Astrocyte (in vitro differentiated cells and primary cell): ENCODE data around the gene CILP2. TPM values are rescaled to one million over a fixed set of nuclear protein-coding genes. Genes with fewer than 3 reads are reported as not detected.
A peak's percentile ranks its signal among the peaks of the same experiment; 100 is the strongest.

Source experiments
- DNase-seq: peaks from one replicate; pipeline ENCODE4 v3.0.0-alpha.2; 2010; ENCODE audit warnings: low read depth
- FAIRE-seq: peaks from 2 replicates; lab custom pipeline; 2011; peaks lifted over from hg19 to GRCh38; lab: Jason Lieb, UNC
- H2AFZ ChIP-seq: 2 replicates; pipeline ENCODE4 v1.6.0; 2012; ENCODE audit warnings: low read depth, low read length, inconsistent platforms
- H3K27ac ChIP-seq: 2 replicates; pipeline ENCODE4 v1.5.1; 2011; ENCODE audit warnings: low read depth, low read length, inconsistent platforms
- H3K27me3 ChIP-seq: 2 replicates; pipeline ENCODE4 v1.6.0; 2011; ENCODE audit warnings: low read length, inconsistent platforms; ENCODE audit not compliant: insufficient read depth
- H3K36me3 ChIP-seq: 2 replicates; pipeline ENCODE4 v1.5.1; 2011; ENCODE audit warnings: low read length, inconsistent platforms; ENCODE audit not compliant: insufficient read depth
- H3K4me1 ChIP-seq: 2 replicates; pipeline ENCODE4 v1.5.1; 2011; ENCODE audit warnings: low read length, inconsistent platforms; ENCODE audit not compliant: insufficient read depth
- H3K4me2 ChIP-seq: 2 replicates; pipeline ENCODE4 v1.6.0; 2012; ENCODE audit warnings: low read length, inconsistent platforms
- H3K4me3 ChIP-seq: 2 replicates; pipeline ENCODE4 v1.5.1; 2011; ENCODE audit warnings: low read depth, mild to moderate bottlenecking, low read length, inconsistent platforms; ENCODE audit not compliant: insufficient read depth
- H3K79me2 ChIP-seq: 2 replicates; pipeline ENCODE4 v1.6.0; 2012; ENCODE audit warnings: mild to moderate bottlenecking, low read length, inconsistent platforms; ENCODE audit not compliant: insufficient read depth
- H3K9ac ChIP-seq: 2 replicates; pipeline ENCODE4 v1.6.0; 2012; ENCODE audit warnings: mild to moderate bottlenecking, low read length, inconsistent platforms
- H3K9me3 ChIP-seq: 2 replicates; pipeline ENCODE4 v1.5.1; 2012; ENCODE audit warnings: low read depth, mild to moderate bottlenecking, low read length, inconsistent platforms; ENCODE audit not compliant: insufficient read depth
- H4K20me1 ChIP-seq: 2 replicates; pipeline ENCODE4 v1.6.0; 2012; ENCODE audit warnings: low read length, inconsistent platforms; ENCODE audit not compliant: insufficient read depth
- H3K27ac Mint-ChIP-seq: one replicate; pipeline ENCODE4 v1.8.0; 2021; ENCODE audit warnings: mild to moderate bottlenecking, mixed read lengths; ENCODE audit not compliant: unreplicated experiment
- H3K27me3 Mint-ChIP-seq: one replicate; pipeline ENCODE4 v1.8.0; 2021; ENCODE audit warnings: low read depth, mixed read lengths; ENCODE audit not compliant: unreplicated experiment
- H3K36me3 Mint-ChIP-seq: one replicate; pipeline ENCODE4 v1.8.0; 2021; ENCODE audit warnings: low read depth, mixed read lengths; ENCODE audit not compliant: unreplicated experiment
- H3K4me1 Mint-ChIP-seq: one replicate; pipeline ENCODE4 v1.8.0; 2021; ENCODE audit warnings: low read depth, mixed read lengths; ENCODE audit not compliant: unreplicated experiment
- H3K4me3 Mint-ChIP-seq: one replicate; pipeline ENCODE4 v1.8.0; 2021; ENCODE audit warnings: mild to moderate bottlenecking, moderate library complexity, mixed read lengths; ENCODE audit not compliant: unreplicated experiment
- H3K9me3 Mint-ChIP-seq: one replicate; pipeline ENCODE4 v1.8.0; 2021; ENCODE audit warnings: mild to moderate bottlenecking, mixed read lengths; ENCODE audit not compliant: unreplicated experiment
- EZH2 ChIP-seq: IDR thresholded peaks from 2 replicates; pipeline ENCODE4 v1.6.1; 2012; ENCODE audit warnings: mild to moderate bottlenecking, low read length, inconsistent platforms; ENCODE audit not compliant: insufficient read depth
- total RNA-seq: library from RNA; stranded (reverse); gene quantifications from 2 replicates; pipeline ENCODE4 v1.2.1, GENCODE V29; 2021
- TF ChIP-seq, protein P1 (sequence below): IDR thresholded peaks from 2 replicates; pipeline ENCODE4 v1.5.1; 2011; ENCODE audit warnings: low read depth, mild to moderate bottlenecking, inconsistent platforms, low read length, moderate library complexity; ENCODE audit not compliant: insufficient read depth

CILP2 gene
- total RNA-seq, 1 donor from 2014 or later, result 3.9 TPM

DNA sequence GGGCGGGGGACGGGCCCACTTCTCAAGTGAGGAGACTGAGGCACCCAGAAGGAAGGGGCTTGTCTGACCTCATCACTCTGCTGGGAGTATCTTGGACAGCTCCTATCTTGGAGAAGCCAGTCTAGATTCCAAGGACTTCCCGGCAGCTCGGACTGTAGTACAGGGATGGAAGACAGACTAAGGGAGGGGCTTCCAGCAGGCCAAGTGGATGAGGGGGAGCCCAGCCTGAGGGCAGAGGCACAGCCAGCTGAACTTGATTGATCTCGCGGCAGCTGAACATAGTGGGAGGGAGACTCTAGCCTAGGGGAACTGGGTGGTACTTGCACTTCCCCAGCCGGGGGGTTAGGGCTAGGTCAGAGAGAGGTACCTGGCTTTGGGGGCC lies 711 bp downstream of the CILP2 start:
- Histone ChIP-seq H3K27me3 (peaks cover 22% of the 10 kb centered on the region), H4K20me1 (peaks cover 5% of the 10 kb centered on the region), H3K36me3 (no peaks in the 10 kb centered on the region), H3K9ac (no peak overlapping the region), H3K4me3 (no peak overlapping the region), H3K9me3 (no peaks in the 10 kb centered on the region), H2AFZ (no peak overlapping the region), H3K79me2 (no peaks in the 10 kb centered on the region), H3K4me2 (peak overlapping the region; percentile 72), H3K4me1 (peaks cover 4% of the 10 kb centered on the region), H3K27ac (no peak overlapping the region)
- FAIRE-seq (no peak), DNase-seq (no peak)
- Mint-ChIP-seq H3K9me3 (peaks cover 2% of the 10 kb centered on the region), H3K27me3 (peaks cover 17% of the 10 kb centered on the region), H3K4me3 (peak overlapping the region; percentile 20), H3K4me1 (peaks cover 13% of the 10 kb centered on the region), H3K27ac (peak overlapping the region; percentile 34), H3K36me3 (peaks cover 8% of the 10 kb centered on the region)
- TF ChIP-seq, protein P1, sequence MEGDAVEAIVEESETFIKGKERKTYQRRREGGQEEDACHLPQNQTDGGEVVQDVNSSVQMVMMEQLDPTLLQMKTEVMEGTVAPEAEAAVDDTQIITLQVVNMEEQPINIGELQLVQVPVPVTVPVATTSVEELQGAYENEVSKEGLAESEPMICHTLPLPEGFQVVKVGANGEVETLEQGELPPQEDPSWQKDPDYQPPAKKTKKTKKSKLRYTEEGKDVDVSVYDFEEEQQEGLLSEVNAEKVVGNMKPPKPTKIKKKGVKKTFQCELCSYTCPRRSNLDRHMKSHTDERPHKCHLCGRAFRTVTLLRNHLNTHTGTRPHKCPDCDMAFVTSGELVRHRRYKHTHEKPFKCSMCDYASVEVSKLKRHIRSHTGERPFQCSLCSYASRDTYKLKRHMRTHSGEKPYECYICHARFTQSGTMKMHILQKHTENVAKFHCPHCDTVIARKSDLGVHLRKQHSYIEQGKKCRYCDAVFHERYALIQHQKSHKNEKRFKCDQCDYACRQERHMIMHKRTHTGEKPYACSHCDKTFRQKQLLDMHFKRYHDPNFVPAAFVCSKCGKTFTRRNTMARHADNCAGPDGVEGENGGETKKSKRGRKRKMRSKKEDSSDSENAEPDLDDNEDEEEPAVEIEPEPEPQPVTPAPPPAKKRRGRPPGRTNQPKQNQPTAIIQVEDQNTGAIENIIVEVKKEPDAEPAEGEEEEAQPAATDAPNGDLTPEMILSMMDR, result no peak
- TF ChIP-seq EZH2, result no peak

DNA sequence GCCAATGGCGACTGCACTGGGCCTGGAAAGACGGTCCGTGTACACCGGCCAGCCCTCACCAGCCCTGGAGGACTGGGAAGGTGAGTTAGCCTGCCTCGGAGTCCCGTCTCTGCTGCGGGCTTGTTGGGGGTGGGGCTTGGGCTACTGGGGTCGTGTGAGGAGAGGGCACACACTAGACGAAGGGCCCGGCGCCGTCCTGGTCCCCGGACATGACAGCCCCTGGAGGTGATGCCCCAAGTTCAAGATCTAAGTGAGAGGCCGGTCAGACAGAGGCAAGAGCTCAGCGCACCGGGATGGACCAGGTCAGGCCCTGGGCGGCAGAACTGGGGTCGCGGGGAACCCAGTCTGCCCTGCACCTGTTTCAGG lies 1.6 kb downstream of the CILP2 start:
- Histone ChIP-seq H4K20me1 (no peaks in the 10 kb centered on the region), H3K79me2 (no peaks in the 10 kb centered on the region), H2AFZ (peak overlapping the region; percentile 56), H3K4me1 (peaks cover 4% of the 10 kb centered on the region), H3K27me3 (peaks cover 22% of the 10 kb centered on the region), H3K4me2 (no peak overlapping the region), H3K9me3 (no peaks in the 10 kb centered on the region), H3K9ac (no peak overlapping the region), H3K36me3 (no peaks in the 10 kb centered on the region), H3K4me3 (no peak overlapping the region), H3K27ac (no peak overlapping the region)
- H3K36me3 Mint-ChIP-seq, result peaks cover 5% of the 10 kb centered on the region
- no peak for FAIRE-seq
- DNase-seq, result no peak
- no peak for TF ChIP-seq EZH2
- TF ChIP-seq, protein P1, result no peak
- H3K27me3 Mint-ChIP-seq, result peaks cover 11% of the 10 kb centered on the region
- H3K4me3 Mint-ChIP-seq, result no peak overlapping the region
- H3K9me3 Mint-ChIP-seq, result peaks cover 2% of the 10 kb centered on the region
- H3K27ac Mint-ChIP-seq, result no peak overlapping the region
- peaks cover 7% of the 10 kb centered on the region for H3K4me1 Mint-ChIP-seq

GRCh38 chr19:19540064-19540714 lies 2.1 kb downstream of the CILP2 start:
- peaks cover 11% of the 10 kb centered on the region for H3K27me3 Mint-ChIP-seq

More at GRCh38 chr19:19540064-19540714, 2.1 kb downstream of the CILP2 start:
- FAIRE-seq (no peak), DNase-seq (peak; percentile 35)
- Histone ChIP-seq H3K27ac (no peak overlapping the region), H3K27me3 (peaks cover 22% of the 10 kb centered on the region), H3K4me1 (peaks cover 4% of the 10 kb centered on the region), H3K9me3 (no peaks in the 10 kb centered on the region), H3K4me3 (no peak overlapping the region), H3K79me2 (no peaks in the 10 kb centered on the region), H2AFZ (peak overlapping the region; percentile 56), H4K20me1 (no peaks in the 10 kb centered on the region), H3K4me2 (peak overlapping the region; percentile 62), H3K36me3 (no peaks in the 10 kb centered on the region), H3K9ac (no peak overlapping the region)
- Mint-ChIP-seq H3K27ac (no peak overlapping the region), H3K4me3 (no peak overlapping the region), H3K9me3 (peaks cover 2% of the 10 kb centered on the region), H3K36me3 (peaks cover 5% of the 10 kb centered on the region), H3K4me1 (peaks cover 7% of the 10 kb centered on the region)
- TF ChIP-seq, protein P1, result no peak
- TF ChIP-seq EZH2, result no peak
